ENCODE measurements around the gene IFFO2. TPM values are rescaled to one million over a fixed set of nuclear protein-coding genes. Genes with fewer than 3 reads are reported as not detected.

Gene IFFO2
- total RNA-seq, 4 donors from 2014 or later, result 5.0 to 145 (median 13.6) TPM

- H3K9me3 ChIP-seq, result no peaks in the 10 kb centered on the region
- H3K27ac ChIP-seq, result no peak overlapping the region
- no peak overlapping the region for H3K4me3 ChIP-seq
- H3K4me1 ChIP-seq, result no peaks in the 10 kb centered on the region
- peaks cover 6% of the 10 kb centered on the region for H3K27me3 ChIP-seq
- intact Hi-C loops (cut with DNase I; ENCODE audit: low total_unique reads) (no loop called here), in situ Hi-C loops (cut with MboI; ENCODE audit: low pct_ligation_motif_present in 1 of 4, low pct_unique_long_range_greater_than_20kb in 1 of 4, low sequenced_read_pairs in 3 of 4) (no loop called here)
- 80 to 93% methylated on average over 3 to 5 of the region's 5 CpGs for WGBS, 2 donors (ENCODE audit: low coverage in 1 of 2)
- DNase-seq, result no peak
- no peak for TF ChIP-seq EP300 (IDR thresholded peaks at IDR 0.05; ENCODE audit: low read depth)
- TF ChIP-seq POLR2AphosphoS5 (IDR thresholded peaks at IDR 0.05), result no peak
- no peak for TF ChIP-seq CTCF (IDR thresholded peaks at IDR 0.05)
- no peak for TF ChIP-seq POLR2A (IDR thresholded peaks at IDR 0.05)
- no peaks in the 10 kb centered on the region for H3K36me3 ChIP-seq
Measured at GRCh38 chr1:18868354-18868753, 88.1 kb downstream of the IFFO2 start.

DNA sequence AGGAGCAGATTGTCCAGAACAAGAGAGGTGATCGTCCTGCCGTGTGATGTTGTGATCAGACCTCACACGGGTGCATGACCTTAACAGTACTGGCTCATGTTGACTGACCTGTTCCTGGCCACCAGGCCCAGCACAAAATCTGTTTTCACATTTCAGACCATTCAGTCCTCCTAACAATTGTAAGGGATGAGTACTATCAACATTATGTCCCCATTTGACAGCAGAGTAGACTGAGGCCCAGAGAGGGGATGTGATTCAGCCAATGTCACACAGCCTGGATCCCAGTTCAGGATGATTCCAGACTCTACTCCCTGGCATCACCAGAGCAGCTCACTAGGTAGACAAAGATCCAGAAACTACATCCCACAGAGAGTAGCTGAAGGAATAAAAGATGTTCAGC lies 89.6 kb downstream of the IFFO2 start:
- Histone ChIP-seq H3K4me1 (no peaks in the 10 kb centered on the region), H3K9me3 (no peaks in the 10 kb centered on the region), H3K27me3 (peaks cover 6% of the 10 kb centered on the region), H3K27ac (no peak overlapping the region), H3K4me3 (no peak overlapping the region), H3K36me3 (no peaks in the 10 kb centered on the region)
- WGBS, 2 donors (ENCODE audit: low coverage in 1 of 2), result 89% methylated on average over 3 of the region's 3 CpGs; no CpG with 5 or more reads in 1 of the 2 donors
- in situ Hi-C loops (cut with MboI; ENCODE audit: low pct_ligation_motif_present in 1 of 4, low pct_unique_long_range_greater_than_20kb in 1 of 4, low sequenced_read_pairs in 3 of 4), result no loop called here
- intact Hi-C loops (cut with DNase I; ENCODE audit: low total_unique reads), result no loop called here
- no peak for DNase-seq
- no peak for TF ChIP-seq CTCF (IDR thresholded peaks at IDR 0.05)
- no peak for TF ChIP-seq EP300 (IDR thresholded peaks at IDR 0.05; ENCODE audit: low read depth)
- TF ChIP-seq POLR2A (IDR thresholded peaks at IDR 0.05), result no peak
- TF ChIP-seq POLR2AphosphoS5 (IDR thresholded peaks at IDR 0.05), result no peak

DNA sequence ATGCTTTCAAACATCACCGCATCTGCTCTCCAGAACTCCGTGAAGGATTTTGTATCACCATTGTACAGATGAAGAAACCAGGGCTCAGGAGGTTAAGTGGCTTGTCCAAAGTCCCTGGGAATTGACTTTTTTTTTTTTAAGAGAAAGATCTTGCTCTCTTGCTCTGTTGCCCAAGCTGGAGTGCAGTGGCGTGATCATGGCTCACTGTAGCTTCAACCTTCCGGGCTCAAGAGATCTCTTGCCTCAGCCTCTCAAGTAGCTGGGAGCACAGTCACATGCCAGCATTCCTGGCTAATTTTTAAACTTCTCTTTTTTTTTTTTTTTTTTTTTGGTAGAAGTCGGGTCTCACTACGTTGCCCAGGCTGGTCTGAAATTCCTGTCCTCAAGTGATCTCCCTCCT lies 90.2 kb downstream of the IFFO2 start:
- H3K27ac ChIP-seq, result no peak overlapping the region
- in situ Hi-C loops (cut with MboI; ENCODE audit: low pct_ligation_motif_present in 1 of 4, low pct_unique_long_range_greater_than_20kb in 1 of 4, low sequenced_read_pairs in 3 of 4) (no loop called here), intact Hi-C loops (cut with DNase I; ENCODE audit: low total_unique reads) (no loop called here)
- no peaks in the 10 kb centered on the region for H3K4me1 ChIP-seq
- 71 to 75% methylated on average over 4 to 6 of the region's 6 CpGs for WGBS, 2 donors (ENCODE audit: low coverage in 1 of 2)
- TF ChIP-seq EP300 (IDR thresholded peaks at IDR 0.05; ENCODE audit: low read depth) (no peak), POLR2AphosphoS5 (IDR thresholded peaks at IDR 0.05) (no peak), POLR2A (IDR thresholded peaks at IDR 0.05) (no peak)
- DNase-seq, result no peak
- H3K9me3 ChIP-seq, result no peaks in the 10 kb centered on the region
- H3K27me3 ChIP-seq, result peaks cover 6% of the 10 kb centered on the region
- H3K36me3 ChIP-seq, result no peaks in the 10 kb centered on the region
- H3K4me3 ChIP-seq, result no peak overlapping the region

DNA sequence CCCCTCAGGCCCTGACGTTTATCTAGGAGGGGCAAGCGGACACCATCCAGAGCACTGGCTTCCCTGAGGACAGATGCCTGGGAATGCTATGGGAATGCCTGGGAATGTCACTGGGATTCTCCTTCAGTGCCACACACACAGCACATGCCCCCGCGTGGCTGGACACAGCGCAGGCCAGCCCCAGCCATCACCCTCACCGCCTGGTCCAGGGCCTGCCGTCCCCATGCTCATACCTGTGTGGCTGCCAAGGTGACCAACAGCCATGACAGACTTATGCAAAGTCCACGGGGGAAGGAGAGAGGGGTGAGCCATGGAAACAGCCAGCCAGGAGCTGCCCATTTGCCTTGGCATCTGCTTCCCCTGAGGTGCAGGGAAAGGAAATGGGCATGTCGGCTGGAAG lies 91.3 kb downstream of the IFFO2 start:
- no peak for DNase-seq
- in situ Hi-C loops (cut with MboI; ENCODE audit: low pct_ligation_motif_present in 1 of 4, low pct_unique_long_range_greater_than_20kb in 1 of 4, low sequenced_read_pairs in 3 of 4), result no loop called here
- H3K27me3 ChIP-seq, result peaks cover 6% of the 10 kb centered on the region
- no peak overlapping the region for H3K27ac ChIP-seq
- TF ChIP-seq POLR2A (IDR thresholded peaks at IDR 0.05) (no peak), POLR2AphosphoS5 (IDR thresholded peaks at IDR 0.05) (no peak), EP300 (IDR thresholded peaks at IDR 0.05; ENCODE audit: low read depth) (no peak), CTCF (IDR thresholded peaks at IDR 0.05) (no peak)
- H3K9me3 ChIP-seq, result no peaks in the 10 kb centered on the region
- intact Hi-C loops (cut with DNase I; ENCODE audit: low total_unique reads), result no loop called here
- H3K4me1 ChIP-seq, result no peaks in the 10 kb centered on the region
- H3K36me3 ChIP-seq, result no peaks in the 10 kb centered on the region
- no peak overlapping the region for H3K4me3 ChIP-seq
- 77% methylated on average over 9 of the region's 9 CpGs; no CpG with 5 or more reads in 1 of the 2 donors for WGBS, 2 donors (ENCODE audit: low coverage in 1 of 2)

- intact Hi-C loops (cut with DNase I; ENCODE audit: low total_unique reads), result no loop called here
- Histone ChIP-seq H3K9me3 (no peaks in the 10 kb centered on the region), H3K4me3 (no peak overlapping the region), H3K4me1 (no peaks in the 10 kb centered on the region), H3K27me3 (no peaks in the 10 kb centered on the region), H3K27ac (no peak overlapping the region), H3K36me3 (no peaks in the 10 kb centered on the region)
- no peak for DNase-seq
- TF ChIP-seq EP300 (IDR thresholded peaks at IDR 0.05; ENCODE audit: low read depth) (no peak), POLR2AphosphoS5 (IDR thresholded peaks at IDR 0.05) (no peak), POLR2A (IDR thresholded peaks at IDR 0.05) (no peak), CTCF (IDR thresholded peaks at IDR 0.05) (no peak)
- in situ Hi-C loops (cut with MboI; ENCODE audit: low pct_ligation_motif_present in 1 of 4, low pct_unique_long_range_greater_than_20kb in 1 of 4, low sequenced_read_pairs in 3 of 4), result no loop called here
- WGBS, 2 donors (ENCODE audit: low coverage in 1 of 2), result 71% methylated on average over 8 of the region's 8 CpGs; no CpG with 5 or more reads in 1 of the 2 donors
Measured at GRCh38 chr1:18861590-18861989, 94.9 kb downstream of the IFFO2 start.

All from transverse colon (tissue), 4 donors.